ENCODE data around the gene INHBC. TPM values are rescaled to one million over a fixed set of nuclear protein-coding genes. Genes with fewer than 3 reads are reported as not detected.
"Not testable (repeated sequence)": the region's sequence is repeated elsewhere in the genome, so short reads cannot be mapped to it uniquely, and the experiment has no call there.

Gene INHBC, protein sequence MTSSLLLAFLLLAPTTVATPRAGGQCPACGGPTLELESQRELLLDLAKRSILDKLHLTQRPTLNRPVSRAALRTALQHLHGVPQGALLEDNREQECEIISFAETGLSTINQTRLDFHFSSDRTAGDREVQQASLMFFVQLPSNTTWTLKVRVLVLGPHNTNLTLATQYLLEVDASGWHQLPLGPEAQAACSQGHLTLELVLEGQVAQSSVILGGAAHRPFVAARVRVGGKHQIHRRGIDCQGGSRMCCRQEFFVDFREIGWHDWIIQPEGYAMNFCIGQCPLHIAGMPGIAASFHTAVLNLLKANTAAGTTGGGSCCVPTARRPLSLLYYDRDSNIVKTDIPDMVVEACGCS
- total RNA-seq: not detected
- long read RNA-seq: 0 reads

DNA sequence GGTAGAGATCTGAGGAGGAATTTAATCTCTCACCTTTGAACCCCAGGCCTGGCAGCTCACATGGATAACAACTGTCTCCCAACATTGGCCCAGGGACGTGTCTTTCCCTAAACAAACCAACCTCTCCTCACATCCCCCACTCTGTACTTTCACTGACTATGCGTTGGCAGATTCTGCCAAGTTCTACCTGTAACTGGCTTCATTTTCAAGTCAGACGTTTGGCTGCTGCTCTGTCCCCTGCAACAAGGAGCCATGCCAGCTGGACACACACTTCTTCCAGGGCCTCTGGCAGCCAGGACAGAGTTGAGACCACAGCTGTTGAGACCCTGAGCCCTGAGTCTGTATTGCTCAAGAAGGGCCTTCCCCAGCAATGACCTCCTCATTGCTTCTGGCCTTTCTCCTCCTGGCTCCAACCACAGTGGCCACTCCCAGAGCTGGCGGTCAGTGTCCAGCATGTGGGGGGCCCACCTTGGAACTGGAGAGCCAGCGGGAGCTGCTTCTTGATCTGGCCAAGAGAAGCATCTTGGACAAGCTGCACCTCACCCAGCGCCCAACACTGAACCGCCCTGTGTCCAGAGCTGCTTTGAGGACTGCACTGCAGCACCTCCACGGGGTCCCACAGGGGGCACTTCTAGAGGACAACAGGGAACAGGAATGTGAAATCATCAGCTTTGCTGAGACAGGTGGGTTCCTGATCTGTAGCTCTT lies at the start of gene INHBC:
INHBC (plus strand) TSS at position 268 of the 707 bp plus-strand sequence; CDS start at position 371, 103 bp downstream.
- ATAC-seq (no peak), DNase-seq (no peak)
- intact Hi-C loops (cut with micrococcal nuclease): no loop called here

DNA sequence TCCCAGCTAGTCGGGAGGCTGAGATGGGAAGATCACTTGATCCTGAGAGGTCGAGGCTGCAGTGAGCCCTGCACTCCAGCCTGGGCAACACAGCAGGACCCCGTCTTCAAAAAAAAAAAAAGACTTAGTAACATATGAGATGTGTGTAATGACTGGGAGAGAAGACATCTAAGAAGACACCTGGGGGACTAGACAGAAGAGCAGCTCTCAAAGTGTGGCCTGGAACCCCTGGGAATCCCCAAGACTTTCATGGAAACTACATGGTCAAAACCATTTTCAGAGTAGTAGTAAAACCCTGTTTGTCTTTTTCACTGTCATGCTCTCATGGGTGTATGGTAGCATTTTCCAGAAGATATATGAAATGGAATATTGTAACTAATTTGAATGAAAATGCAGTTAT lies 49.0 kb upstream of the INHBC start:
- intact Hi-C loops (cut with micrococcal nuclease): no loop called here
- no peak for DNase-seq
- ATAC-seq: no peak

DNA sequence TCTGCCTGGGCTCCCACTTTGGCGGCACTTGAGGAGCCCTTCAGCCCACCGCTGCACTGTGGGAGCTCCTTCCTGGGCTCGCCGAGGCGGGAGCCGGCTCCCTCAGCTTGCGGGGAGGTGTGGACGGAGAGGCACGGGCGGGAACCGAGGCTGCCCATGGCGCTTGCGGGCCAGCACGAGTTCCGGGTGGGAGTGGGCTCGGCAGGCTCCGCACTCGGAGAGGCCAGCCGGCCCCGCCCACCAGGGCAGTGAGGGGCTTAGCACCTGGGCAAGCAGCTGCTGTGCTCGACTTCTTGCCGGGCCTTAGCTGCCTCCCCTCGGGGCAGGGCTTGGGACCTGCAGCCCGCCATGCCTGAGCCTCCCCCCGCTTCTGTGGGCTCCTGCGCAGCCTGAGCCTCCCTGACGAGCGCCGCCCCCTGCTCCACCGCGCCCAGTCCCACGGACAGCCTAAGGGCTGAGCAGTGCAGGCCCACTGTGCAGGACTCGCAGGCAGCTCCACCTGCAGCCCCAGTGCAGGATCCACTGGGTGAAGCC lies 48.3 kb upstream of the INHBC start:
- intact Hi-C loops (cut with micrococcal nuclease): no loop called here
- DNase-seq: no peak
- ATAC-seq: no peak

DNA sequence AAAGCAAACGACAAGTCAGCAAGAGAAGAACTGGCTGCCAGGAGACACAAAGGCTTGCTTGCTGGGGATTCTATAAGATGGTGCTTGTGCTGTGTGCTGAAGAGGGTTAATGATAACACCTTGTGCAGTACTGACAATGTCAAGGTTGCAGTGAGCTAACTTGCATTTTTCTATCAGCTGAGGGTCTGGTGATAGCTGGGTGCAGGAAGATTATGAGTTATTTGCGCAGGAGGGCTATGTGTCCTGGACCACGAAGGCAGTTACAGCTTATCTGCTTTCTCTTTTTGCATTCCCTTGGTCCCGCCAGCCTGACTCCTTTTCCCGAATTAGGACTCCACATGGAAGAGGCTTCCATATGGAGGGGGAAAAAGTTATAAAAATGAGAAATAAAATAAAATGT lies 46.2 kb upstream of the INHBC start:
- ATAC-seq (peak; percentile 69), DNase-seq (no peak)
- intact Hi-C loops (cut with micrococcal nuclease): no loop called here

DNA sequence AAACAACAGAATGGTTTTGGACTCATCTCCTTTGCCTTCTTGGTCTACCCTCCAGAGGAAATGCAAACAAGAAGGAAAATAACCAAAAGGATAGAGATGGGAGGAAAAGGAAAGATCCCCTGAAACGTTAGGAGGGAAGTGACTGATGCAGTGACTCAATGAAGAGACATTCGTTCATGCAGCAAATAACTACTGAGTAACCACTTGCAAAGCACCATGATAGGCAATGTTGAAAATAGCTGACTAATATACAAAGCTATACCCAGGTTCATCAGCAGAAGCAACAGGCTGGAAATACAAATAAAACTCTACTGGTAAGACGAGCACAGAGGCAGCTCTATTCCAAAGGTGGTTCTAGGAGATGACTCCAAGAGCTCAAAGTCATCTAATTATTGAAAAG lies 45.6 kb upstream of the INHBC start:
- ATAC-seq: peak; percentile 44
- DNase-seq: no peak
- intact Hi-C loops (cut with micrococcal nuclease): no loop called here

DNA sequence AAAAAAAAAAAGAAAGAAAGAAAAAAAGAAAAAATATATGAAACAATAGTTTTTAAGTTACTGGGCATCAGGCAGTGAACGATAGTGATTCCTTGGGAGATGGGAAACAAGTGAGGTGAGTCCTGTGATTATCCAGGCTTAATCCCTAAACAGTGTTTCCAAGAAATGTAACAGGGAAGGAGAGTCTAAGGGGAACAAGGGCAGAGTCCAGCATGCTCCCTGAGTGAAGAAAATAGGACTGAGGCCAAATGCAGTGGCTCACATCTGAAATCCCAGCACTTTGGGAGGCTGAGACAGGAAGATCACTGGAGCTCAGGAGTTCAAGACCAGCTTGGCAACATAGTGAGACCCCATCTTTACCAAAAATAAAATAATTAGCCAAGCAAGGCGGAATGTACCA lies 44.4 kb upstream of the INHBC start:
- DNase-seq: no peak
- intact Hi-C loops (cut with micrococcal nuclease): no loop called here
- peak; percentile 19 for ATAC-seq

DNA sequence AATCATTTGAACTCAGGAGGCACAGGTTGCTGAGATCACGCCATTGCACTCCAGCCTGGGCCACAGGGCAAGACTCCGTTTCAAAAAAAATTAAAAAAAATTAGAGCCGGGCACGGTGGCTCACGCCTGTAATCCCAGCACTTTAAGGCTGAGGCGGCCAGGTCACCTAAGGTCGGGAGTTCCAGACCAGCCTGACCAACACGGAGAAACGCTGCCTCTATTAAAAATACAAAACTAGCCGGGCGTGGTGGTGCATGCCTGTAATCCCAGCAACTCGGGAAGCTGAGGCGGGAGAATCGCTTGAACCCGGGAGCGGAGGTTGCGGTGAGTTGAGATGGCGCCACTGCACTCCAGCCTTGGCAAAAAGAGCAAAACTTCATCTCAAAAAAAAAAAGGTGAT lies 39.5 kb upstream of the INHBC start:
- DNase-seq (no peak), ATAC-seq (no peak)
- intact Hi-C loops (cut with micrococcal nuclease): no loop called here

DNA sequence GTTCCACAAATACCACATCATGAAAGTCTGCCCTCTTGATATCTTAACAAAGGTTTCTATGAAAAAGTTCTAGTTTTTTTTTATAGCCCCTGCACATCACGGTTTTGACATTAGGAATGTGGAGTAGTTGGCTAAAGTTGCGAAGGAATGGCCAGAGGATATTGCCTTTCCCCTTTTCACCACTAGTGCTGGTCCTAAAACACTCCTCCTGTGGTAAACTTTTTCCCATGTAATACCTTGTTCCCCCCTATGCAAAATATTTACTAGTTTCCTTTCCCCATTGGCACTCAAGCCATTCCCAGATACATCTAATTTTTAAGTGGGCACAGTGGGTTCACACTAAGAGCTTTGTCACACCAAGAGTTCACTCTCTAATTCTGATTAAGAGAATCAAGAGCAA lies 37.1 kb upstream of the INHBC start:
- no peak for DNase-seq
- intact Hi-C loops (cut with micrococcal nuclease): no loop called here
- ATAC-seq: no peak

DNA sequence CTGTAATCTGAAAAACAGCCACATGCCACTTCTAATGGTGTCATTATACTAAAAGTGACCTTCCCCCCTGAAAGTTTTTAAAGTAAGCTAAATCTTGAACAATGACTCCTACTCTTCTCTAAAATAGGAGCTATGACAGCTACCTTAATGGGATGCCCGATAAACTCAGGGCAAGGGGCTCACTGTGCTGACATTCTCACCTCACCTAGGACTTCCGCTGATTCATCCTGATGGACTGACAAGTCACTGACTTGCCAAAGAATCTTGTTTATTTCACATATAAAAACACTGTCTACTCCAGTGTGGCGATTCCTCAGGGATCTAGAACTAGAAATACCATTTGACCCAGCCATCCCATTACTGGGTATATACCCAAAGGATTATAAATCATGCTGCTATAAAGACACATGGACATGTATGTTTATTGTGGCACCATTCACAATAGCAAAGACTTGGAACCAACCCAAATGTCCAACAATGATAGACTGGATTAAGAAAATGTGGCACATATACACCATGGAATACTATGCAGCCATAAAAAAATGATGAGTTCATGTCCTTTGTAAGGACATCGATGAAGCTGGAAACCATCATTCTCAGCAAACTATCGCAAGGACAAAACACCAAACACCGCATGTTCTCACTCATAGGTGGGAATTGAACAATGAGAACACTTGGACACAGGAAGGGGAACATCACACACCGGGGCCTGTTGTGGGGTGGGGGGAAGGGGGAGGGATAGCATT lies 34.7 kb upstream of the INHBC start:
- ATAC-seq; DNase-seq; intact Hi-C loops (cut with micrococcal nuclease): not testable (repeated sequence)

DNA sequence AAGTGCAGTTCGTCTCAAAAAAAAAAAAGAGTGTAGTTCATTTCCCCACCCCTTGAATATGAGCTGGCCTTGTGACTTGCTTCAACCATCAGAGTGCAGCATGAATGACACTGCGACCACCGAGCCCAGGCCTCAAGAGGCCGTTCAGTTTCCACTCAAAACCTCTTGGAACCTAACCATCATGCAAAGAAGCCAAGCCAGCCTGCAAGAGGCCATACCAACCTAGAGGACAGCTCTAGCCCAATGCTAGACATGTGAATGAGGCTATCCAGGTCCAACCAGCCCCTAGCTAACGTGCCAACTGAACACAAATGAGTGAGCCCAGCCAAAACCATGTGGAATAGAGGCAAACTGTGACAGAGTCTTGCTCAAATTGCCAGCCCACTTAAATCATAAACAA lies 33.4 kb upstream of the INHBC start:
- DNase-seq (no peak), ATAC-seq (peak; percentile 79)
- intact Hi-C loops (cut with micrococcal nuclease): no loop called here

DNA sequence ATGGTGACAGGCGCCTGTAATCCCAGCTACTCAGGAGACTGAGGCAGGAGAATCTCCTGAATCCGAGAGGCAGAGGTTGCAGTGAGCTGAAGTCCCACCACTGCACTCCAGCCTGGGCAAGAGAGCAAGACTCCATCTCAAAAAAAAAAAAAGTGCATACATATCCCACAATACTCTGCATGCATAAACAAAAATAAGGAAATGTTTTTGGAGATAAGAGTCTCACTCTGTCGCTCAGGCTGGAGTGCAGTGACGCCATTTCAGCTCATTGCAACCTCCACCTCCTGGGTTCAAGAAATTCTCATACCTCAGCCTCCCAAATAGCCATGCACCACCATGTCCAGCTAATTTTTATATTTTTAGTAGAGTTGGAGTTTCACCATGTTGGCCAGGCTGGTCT lies 32.4 kb upstream of the INHBC start:
- intact Hi-C loops (cut with micrococcal nuclease); ATAC-seq; DNase-seq: not testable (repeated sequence)

DNA sequence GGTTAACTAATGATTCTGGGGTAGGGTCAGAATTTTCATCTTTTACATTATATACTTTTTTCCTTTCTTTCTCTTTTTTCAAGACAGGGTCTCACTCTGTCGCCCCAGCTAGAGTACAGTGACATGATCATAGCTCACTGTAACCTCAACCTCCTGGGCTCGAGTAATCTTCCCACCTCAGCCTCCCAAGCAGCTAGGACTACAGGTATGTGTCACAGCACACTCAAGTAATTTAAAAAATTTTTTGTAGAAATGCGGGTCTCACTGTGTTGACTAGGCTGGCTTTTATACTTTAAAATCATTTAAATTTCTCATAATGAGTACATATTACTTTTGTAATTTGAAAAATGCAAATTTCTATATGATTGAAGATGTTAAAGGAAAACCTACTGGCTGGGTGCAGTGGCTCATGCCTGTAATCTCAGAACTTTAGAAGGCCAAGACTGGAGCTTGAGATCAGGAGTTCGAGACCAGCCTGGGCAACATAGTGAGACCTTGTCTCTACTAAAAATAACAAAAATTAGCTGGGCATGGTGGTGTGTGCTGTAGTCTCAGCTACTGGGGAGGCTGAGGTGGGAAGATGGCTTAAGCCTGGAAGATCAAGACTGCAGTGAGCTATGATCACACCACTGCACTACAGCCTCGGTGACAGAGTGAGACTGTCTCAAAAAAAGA lies 29.5 kb upstream of the INHBC start:
- DNase-seq: no peak
- intact Hi-C loops (cut with micrococcal nuclease): no loop called here
- ATAC-seq: no peak

DNA sequence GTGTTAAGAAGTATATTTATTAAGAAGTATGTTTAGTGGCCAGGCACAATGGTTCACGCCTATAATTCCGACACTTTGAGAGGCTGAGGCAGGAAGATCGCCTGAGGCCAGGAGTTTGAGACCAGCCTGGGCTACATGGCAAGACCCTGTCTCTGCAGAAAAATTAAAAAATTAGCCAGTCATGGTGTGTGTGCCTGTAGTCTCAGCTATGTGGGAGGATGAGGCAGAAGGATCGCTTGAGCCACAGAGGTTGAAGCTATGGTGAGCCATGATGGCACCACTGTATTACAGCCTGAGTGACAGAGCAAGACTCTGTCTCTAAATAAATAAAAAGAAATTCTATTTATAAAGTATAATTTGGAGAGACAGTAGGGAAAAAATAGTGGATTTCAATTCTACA lies 24.1 kb upstream of the INHBC start:
- no peak for DNase-seq
- intact Hi-C loops (cut with micrococcal nuclease): no loop called here
- ATAC-seq: no peak

DNA sequence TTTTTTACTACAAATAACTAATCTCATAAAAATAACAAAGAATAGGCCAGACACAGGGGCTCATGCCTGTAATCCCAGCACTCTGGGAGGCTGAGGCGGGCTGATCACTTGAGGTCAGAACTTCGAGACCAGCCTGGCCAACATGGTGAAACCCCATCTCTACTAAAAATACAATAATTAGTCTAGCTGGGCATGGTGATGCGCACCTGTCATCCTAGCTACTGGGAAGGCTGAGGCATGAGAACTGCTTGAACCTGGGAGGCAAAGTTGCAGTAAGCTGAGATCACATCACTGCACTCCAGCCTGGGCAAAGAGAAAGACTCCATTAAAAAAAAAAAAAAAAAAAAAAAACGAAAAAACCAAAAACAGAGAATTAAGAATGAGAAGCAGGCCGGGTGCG lies 20.4 kb upstream of the INHBC start:
- ATAC-seq; intact Hi-C loops (cut with micrococcal nuclease); DNase-seq: not testable (repeated sequence)

DNA sequence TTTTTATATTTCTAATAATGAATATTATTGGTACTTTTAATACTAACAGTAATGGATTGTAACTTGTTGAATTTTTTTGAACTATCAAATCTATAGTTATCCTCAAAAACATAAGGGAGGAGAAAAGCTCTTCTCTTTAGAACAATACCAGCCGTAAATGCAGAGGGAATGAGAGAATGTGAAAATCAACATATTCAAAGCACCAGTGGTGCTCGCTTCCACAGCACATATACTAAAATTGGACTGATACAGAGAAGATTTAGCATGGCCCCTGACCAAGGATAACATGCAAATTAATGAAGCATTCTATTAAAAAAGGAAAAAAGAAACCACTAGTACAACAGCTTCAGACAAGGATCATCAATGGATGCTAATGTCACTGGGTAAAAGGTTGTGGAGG lies 19.5 kb upstream of the INHBC start:
- DNase-seq (no peak), ATAC-seq (no peak)
- intact Hi-C loops (cut with micrococcal nuclease): no loop called here

DNA sequence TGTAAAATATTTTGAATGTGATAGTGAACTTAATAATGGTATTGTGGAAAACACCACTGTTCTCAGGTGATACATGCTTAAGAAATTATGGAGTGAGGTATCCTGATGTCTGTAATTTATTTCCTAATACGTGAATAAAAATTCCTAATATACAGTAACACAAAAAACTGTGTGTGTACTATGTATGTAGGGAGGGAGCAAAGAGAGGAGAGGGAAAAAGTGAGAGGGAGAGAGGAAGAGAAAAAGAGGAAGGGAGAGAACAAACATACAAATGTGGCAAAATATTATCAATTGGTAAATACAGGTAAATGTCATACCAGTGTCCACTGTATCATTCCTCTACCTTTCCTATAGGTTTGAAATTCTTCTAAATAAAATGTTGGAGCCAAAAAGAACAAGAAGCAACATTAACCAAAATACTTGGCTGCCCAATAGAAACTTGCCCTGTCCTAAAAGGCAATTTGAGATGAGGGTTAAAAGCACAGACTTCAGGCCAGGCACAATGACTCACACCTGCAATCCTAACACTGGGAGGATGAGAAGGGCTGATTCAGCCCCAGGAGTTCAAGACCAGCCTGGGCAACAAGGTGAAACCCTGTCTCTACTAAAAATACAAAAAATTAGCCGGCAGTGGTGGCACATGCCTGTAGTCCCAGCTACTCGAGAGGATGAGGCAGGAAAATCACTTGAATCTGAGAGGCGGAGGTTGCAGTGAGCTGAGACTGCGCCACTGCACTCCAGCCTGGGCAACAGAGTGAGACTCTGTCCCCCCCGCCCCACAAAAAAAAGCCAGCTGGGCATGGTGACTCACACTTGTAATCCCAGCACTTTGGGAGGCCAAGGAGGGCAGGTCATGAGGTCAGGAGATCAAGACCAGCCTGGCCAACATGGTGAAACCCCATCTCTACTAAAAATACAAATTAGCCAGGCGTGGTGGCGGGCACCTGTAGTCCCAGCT lies 18.3 kb upstream of the INHBC start:
- intact Hi-C loops (cut with micrococcal nuclease): no loop called here
- DNase-seq (no peak), ATAC-seq (no peak)

DNA sequence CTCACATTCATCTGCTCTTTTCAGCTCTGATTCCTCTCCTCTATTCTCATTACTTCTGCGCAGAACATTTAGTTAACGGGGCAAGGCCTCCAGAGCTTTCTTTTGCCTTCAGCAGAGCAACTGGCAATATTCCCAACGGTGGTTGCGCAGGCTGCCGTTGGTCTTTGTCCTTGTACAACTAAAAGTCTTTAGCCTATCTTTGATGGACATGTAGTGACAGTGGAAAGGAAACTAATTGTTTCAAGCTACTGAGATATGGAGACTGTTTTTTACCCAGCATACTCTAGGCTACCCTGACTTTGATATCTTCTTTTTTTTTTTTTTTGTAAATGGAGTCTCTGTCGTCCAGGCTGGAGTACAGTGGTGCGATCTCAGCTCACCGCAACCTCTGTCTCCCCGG lies 16.3 kb upstream of the INHBC start:
- DNase-seq (no peak), ATAC-seq (peak; percentile 67)
- intact Hi-C loops (cut with micrococcal nuclease): no loop called here

DNA sequence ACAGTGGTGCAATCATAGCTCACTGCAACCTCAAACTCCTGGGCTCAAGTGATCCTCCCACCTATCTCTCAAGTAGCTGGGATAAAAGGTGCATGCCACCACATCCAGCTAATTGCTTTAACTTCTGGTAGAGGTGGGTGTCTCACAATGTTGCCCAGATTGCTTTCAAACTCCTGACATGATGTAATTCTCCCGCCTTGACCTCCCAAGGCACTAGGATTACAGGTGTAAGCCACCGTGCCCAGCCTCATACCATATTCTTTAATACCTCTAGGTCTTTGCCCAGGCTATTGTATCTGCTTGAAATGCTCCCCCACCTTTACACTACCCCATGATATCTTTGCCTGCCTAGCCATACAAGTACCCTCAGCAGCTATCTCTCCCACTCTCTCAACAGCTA lies 15.1 kb upstream of the INHBC start:
- ATAC-seq (no peak), DNase-seq (no peak)
- intact Hi-C loops (cut with micrococcal nuclease): no loop called here

All from left ventricle myocardium superior (tissue), 1 donor.